ENCODE measurements around the gene CST7. TPM values are rescaled to one million over a fixed set of nuclear protein-coding genes. Genes with fewer than 3 reads are reported as not detected.

The CST7 gene
- total RNA-seq, 6 experiments from 2014 or later, result 1.1 to 4.6 (median 1.5) TPM

GRCh38 chr20:24977797-24978196 lies 28.7 kb downstream of the CST7 start:
- no peak for TF ChIP-seq CTCF (IDR thresholded peaks at IDR 0.05)
- no peak for TF ChIP-seq POLR2A (IDR thresholded peaks at IDR 0.05)
- peak overlapping the region in 2 of 3 donors; percentile 33 to 64 for H3K27ac ChIP-seq
- peak; percentile 46 to 87 (median 81) for DNase-seq
- H3K9me3 ChIP-seq, result no peaks in the 10 kb centered on the region
- ATAC-seq, result peak; percentile 86 to 96 (median 92)
- peaks cover 0 to 31% (median 6%) of the 10 kb centered on the region in 4 donors for H3K4me1 ChIP-seq
- intact Hi-C loops (cut with DNase I), result no loop called here
- H3K36me3 ChIP-seq, result peaks cover 7 to 31% (median 8%) of the 10 kb centered on the region in 4 donors
- WGBS (ENCODE audit: insufficient coverage, low coverage, low lambda C conversion rate, missing lambda C conversion rate), result 14% methylated on average over 1 of the region's 3 CpGs
- no peak overlapping the region for H3K4me3 ChIP-seq
- no peaks in the 10 kb centered on the region for H3K27me3 ChIP-seq

- peaks cover 2 to 29% (median 6%) of the 10 kb centered on the region in 4 donors for H3K36me3 ChIP-seq
Observed at GRCh38 chr20:24978513-24978912, 29.4 kb downstream of the CST7 start.

GRCh38 chr20:24979036-24979960 lies 30.2 kb downstream of the CST7 start:
- ATAC-seq, result no peak
- Histone ChIP-seq H3K27me3 (no peaks in the 10 kb centered on the region), H3K36me3 (peaks cover 0 to 28% (median 4%) of the 10 kb centered on the region in 4 donors), H3K27ac (peak overlapping the region in 1 of 3 donors; percentile 1), H3K9me3 (no peaks in the 10 kb centered on the region), H3K4me3 (no peak overlapping the region), H3K4me1 (peaks cover 0 to 46% (median 8%) of the 10 kb centered on the region in 4 donors)
- DNase-seq, result peak in 1 of 3 donors; percentile 42
- intact Hi-C loops (cut with DNase I), result no loop called here
- TF ChIP-seq CTCF (IDR thresholded peaks at IDR 0.05) (no peak), POLR2A (IDR thresholded peaks at IDR 0.05) (no peak)
- WGBS (ENCODE audit: insufficient coverage, low coverage, low lambda C conversion rate, missing lambda C conversion rate), result 78% methylated on average over 1 of the region's 15 CpGs

More at GRCh38 chr20:24978513-24978912, 29.4 kb downstream of the CST7 start:
- H3K4me3 ChIP-seq, result no peak overlapping the region
- DNase-seq, result peak in 1 of 3 donors; percentile 51
- peaks cover 0 to 38% (median 6%) of the 10 kb centered on the region in 4 donors for H3K4me1 ChIP-seq
- TF ChIP-seq POLR2A (IDR thresholded peaks at IDR 0.05), result no peak
- TF ChIP-seq CTCF (IDR thresholded peaks at IDR 0.05), result no peak
- H3K27ac ChIP-seq, result peak overlapping the region in 1 of 3 donors; percentile 64
- H3K9me3 ChIP-seq, result no peaks in the 10 kb centered on the region
- intact Hi-C loops (cut with DNase I), result no loop called here
- ATAC-seq, result peak; percentile 12 to 31 (median 18)
- H3K27me3 ChIP-seq, result no peaks in the 10 kb centered on the region
- WGBS (ENCODE audit: insufficient coverage, low coverage, low lambda C conversion rate, missing lambda C conversion rate), result 69% methylated on average over 6 of the region's 8 CpGs

GRCh38 chr20:24980291-24981053 lies 31.4 kb downstream of the CST7 start:
- ATAC-seq, result no peak
- H3K4me1 ChIP-seq, result peaks cover 0 to 57% (median 14%) of the 10 kb centered on the region in 4 donors
- no peaks in the 10 kb centered on the region for H3K27me3 ChIP-seq
- no peak overlapping the region for H3K4me3 ChIP-seq
- intact Hi-C loops (cut with DNase I), result no loop called here
- DNase-seq, result peak in 1 of 3 donors; percentile 45
- peaks cover 0 to 28% (median 4%) of the 10 kb centered on the region in 4 donors for H3K36me3 ChIP-seq
- TF ChIP-seq POLR2A (IDR thresholded peaks at IDR 0.05) (no peak), CTCF (IDR thresholded peaks at IDR 0.05) (no peak)
- H3K27ac ChIP-seq, result peak overlapping the region in 1 of 3 donors; percentile 1
- 89% methylated on average over 16 of the region's 34 CpGs for WGBS (ENCODE audit: insufficient coverage, low coverage, low lambda C conversion rate, missing lambda C conversion rate)
- H3K9me3 ChIP-seq, result no peaks in the 10 kb centered on the region

Measured in right lobe of liver (tissue), 6 donors.